ENCODE results near the gene INPP4B. TPM values are rescaled to one million over a fixed set of nuclear protein-coding genes. Genes with fewer than 3 reads are reported as not detected.

The INPP4B gene
- total RNA-seq, 1 experiment from 2014 or later, result 28.3 TPM

- in situ Hi-C loops (cut with HindIII; ENCODE audit: low pct_unique_long_range_greater_than_20kb, low sequenced_read_pairs), result no loop called here
- DNase-seq (ENCODE audit: low read depth), result no peak
These were observed 487.4 kb downstream of the INPP4B start for GRCh38 chr4:142358656-142359055.

DNA sequence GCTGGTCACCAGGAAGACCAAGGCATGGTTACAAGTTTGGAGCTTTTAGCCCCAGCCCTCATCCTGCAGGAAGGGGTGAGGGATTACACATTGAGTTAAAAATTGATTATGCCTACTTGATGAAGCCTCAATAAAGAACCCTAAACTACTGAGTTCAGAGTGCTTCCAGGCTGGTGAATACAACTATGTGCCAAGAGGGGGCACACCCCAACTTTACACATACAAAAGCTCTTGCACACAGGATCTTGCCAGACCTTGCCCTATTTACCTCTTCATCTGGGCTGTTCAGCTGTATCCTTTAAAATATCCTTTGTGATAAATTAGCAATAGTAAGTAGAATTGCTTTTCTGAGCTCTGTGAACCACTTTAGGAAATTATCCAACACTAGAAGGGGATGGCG, 489.3 kb downstream of the INPP4B start:
- no peak for DNase-seq (ENCODE audit: low read depth)
- in situ Hi-C loops (cut with HindIII; ENCODE audit: low pct_unique_long_range_greater_than_20kb, low sequenced_read_pairs), result no loop called here

- no peak for DNase-seq (ENCODE audit: low read depth)
- in situ Hi-C loops (cut with HindIII; ENCODE audit: low pct_unique_long_range_greater_than_20kb, low sequenced_read_pairs), result no loop called here
These were observed 489.9 kb downstream of the INPP4B start for GRCh38 chr4:142356118-142356759.

DNA sequence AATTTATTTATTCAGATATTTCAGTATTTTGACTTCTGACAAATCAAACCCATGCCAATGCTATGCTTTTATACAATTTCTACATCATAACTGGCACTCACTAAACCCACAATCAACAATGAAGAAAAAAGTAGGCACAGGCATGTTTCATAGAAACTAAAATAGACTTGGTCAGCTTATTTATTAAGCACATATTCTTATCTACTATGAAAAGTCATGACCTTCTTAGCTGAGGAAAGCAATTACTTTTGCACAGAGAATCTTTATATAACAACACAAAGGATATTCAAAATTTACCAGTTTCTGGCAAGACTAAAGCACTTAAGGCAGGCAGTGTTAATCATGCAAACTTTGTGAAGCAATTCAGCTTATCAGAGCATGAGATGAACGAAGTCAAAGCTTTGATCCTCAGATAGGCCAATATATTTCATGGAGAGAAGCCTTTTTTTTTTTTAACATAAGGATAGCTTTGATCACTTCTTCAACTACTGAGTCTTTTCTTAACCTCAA, 490.6 kb downstream of the INPP4B start:
- DNase-seq (ENCODE audit: low read depth), result no peak

DNA sequence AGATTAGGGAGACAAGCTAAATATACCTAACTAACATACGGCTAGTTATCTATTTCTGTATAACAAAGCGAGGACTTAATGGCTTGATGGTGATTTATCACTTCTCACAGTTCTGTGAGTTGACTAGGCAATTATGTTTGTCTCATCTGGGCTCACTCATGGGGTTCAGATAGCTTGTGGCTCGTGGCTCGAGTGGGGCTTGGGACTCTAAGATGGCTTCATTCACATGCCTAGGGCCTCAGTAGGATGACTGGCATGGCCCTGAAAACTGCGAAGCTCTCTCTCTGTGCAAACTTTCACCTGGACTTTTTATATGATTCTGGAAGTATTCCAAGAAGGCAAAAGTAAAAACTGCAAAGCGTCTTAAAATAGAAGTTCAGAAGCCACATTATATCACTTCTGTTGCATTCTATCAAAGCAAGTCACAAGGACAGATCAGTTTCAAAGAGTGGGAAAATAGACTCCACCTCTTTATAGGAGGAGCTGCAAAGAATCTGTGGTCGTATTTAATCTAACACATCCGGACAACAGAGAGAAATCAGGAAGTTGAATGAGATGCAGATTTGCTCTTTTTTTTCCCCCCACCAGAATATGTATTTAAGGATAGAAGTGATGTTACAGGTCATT, 491.2 kb downstream of the INPP4B start:
- in situ Hi-C loops (cut with HindIII; ENCODE audit: low pct_unique_long_range_greater_than_20kb, low sequenced_read_pairs), result no loop called here
- DNase-seq (ENCODE audit: low read depth), result no peak

More for the DNA sequence above, 490.6 kb downstream of the INPP4B start:
- in situ Hi-C loops (cut with HindIII; ENCODE audit: low pct_unique_long_range_greater_than_20kb, low sequenced_read_pairs), result no loop called here

DNA sequence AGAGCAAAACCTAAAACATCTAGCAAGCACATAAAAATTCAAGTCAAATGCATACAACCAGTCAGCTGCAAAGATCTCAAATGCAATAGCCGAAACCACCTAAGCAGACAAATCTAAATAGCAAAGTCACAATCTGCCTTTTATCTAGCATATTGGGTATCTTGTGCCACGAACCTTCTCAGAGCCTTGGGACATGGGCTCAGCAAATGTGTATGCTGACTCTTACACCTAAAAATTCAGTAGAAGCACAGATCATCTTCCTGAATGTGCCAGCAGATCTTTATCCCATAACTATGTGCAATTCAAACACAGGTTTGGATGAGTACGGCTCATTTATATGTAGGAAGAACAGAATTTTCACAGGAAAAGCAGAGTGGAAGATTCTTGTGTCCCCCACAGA, 492.1 kb downstream of the INPP4B start:
- in situ Hi-C loops (cut with HindIII; ENCODE audit: low pct_unique_long_range_greater_than_20kb, low sequenced_read_pairs), result no loop called here
- DNase-seq (ENCODE audit: low read depth), result no peak

DNA sequence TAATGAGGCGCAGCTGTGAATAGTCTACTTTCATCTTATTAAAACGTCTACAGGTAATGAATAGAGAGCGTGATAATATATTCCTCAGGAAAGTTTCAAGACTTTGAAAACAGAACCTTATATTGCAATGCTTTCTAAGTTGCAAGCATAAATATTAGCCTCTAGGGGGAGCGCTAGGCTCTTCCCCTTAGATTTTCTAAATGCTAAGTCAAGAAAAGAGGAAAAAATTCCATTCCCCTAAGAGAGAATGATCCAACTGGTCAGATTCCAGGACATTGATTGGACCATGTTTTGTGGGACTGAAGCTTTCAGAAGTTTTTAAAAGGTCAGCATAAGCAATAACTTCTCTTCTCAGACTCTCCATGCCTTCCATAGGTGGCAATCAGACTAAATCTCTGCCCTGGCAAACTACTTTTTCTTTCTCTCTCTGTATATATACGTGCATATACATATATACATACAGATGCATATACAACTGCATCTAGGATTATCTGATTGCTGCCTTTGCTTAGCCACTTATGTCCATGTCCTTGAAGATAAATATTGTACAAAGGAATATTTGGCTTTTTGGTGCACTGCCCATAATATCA, 492.9 kb downstream of the INPP4B start:
- peak; percentile 69 for DNase-seq (ENCODE audit: low read depth)
- in situ Hi-C loops (cut with HindIII; ENCODE audit: low pct_unique_long_range_greater_than_20kb, low sequenced_read_pairs), result no loop called here

GRCh38 chr4:142352712-142353111, 493.4 kb downstream of the INPP4B start:
- in situ Hi-C loops (cut with HindIII; ENCODE audit: low pct_unique_long_range_greater_than_20kb, low sequenced_read_pairs), result no loop called here

DNA sequence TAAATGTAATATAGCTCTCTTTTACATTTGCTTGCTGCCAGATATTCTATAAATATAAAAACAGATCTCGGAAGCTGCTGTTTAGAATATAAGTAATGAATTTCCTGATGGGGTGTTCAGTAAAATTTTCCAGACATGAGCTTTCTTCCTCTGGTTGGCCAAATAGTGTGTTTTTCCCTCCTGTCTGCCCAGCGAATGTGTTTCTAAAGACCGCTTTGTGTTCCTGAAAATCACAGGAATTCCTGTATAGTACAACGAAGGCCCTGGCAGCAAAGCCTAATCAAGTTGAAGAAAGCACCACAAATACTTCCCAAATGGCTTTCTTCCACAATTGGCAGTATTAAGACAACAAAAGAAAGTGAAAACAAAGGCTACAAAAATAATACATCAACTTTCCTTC, 494.1 kb downstream of the INPP4B start:
- in situ Hi-C loops (cut with HindIII; ENCODE audit: low pct_unique_long_range_greater_than_20kb, low sequenced_read_pairs), result no loop called here
- DNase-seq (ENCODE audit: low read depth), result no peak

More at GRCh38 chr4:142352712-142353111, 493.4 kb downstream of the INPP4B start:
- no peak for DNase-seq (ENCODE audit: low read depth)

DNA sequence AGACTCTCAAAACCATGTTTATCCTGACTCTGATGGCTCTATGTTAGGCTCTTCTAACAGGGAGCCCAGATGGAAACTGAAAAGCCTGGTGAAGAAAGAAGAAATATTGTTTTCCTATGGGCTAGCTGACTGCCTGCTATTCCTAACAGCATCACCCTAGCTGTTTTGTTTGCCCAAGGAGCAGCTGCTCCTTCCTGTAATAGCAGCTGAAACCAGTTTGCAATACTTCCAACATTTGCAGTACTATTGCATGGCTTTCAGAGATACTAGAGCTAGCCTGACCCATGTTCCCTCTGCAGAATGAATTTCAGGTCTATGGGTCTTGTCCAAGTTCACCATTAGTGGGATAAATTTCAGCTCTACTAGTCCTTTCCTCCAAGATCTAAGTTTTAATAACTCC, 495.2 kb downstream of the INPP4B start:
- in situ Hi-C loops (cut with HindIII; ENCODE audit: low pct_unique_long_range_greater_than_20kb, low sequenced_read_pairs), result no loop called here
- DNase-seq (ENCODE audit: low read depth), result no peak

- peak; percentile 21 for DNase-seq (ENCODE audit: low read depth)
- in situ Hi-C loops (cut with HindIII; ENCODE audit: low pct_unique_long_range_greater_than_20kb, low sequenced_read_pairs), result no loop called here
These were observed 497.5 kb downstream of the INPP4B start for GRCh38 chr4:142348613-142349021.

DNA sequence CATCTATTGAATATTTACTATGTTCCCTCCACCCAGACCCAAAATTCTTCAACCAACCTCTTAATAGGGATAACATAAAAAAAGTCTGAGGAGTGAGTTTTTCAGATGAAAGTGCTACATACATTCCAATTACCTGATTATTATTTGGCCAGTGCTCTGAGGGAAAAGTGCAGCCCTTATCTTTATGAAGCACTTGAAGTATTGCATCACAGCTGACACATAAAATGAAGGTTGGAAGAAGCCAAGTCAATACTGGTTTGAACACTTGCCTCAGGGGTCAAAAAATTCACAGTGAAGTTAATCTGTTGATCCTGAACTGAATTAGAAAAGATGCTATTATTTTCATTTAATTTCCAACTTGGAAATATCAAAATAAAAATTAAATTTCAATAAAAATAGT, 498.9 kb downstream of the INPP4B start:
- in situ Hi-C loops (cut with HindIII; ENCODE audit: low pct_unique_long_range_greater_than_20kb, low sequenced_read_pairs), result no loop called here
- DNase-seq (ENCODE audit: low read depth), result no peak

DNA sequence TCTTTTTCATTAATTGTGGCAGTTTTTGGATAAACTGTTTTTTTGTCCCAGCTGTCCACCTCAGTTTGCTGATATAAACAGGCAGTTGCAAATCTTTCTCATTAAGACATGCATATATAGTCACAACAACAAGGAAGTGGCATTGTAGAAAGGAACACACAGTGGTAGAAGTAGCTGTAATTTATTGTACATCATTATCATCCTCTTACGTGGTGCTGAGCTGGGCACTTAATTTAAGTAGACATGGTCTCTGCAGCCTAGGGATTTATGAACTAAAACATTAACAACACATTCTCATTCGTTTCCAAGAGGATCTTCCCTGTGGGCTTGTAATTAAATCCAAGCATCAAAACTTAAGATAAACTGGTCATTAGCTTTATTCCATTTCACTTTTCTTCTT, 500.2 kb downstream of the INPP4B start:
- in situ Hi-C loops (cut with HindIII; ENCODE audit: low pct_unique_long_range_greater_than_20kb, low sequenced_read_pairs), result no loop called here

GRCh38 chr4:142341268-142341667, 504.8 kb downstream of the INPP4B start:
- DNase-seq (ENCODE audit: low read depth), result no peak
- in situ Hi-C loops (cut with HindIII; ENCODE audit: low pct_unique_long_range_greater_than_20kb, low sequenced_read_pairs), result no loop called here

More for the DNA sequence above, 500.2 kb downstream of the INPP4B start:
- no peak for DNase-seq (ENCODE audit: low read depth)

DNA sequence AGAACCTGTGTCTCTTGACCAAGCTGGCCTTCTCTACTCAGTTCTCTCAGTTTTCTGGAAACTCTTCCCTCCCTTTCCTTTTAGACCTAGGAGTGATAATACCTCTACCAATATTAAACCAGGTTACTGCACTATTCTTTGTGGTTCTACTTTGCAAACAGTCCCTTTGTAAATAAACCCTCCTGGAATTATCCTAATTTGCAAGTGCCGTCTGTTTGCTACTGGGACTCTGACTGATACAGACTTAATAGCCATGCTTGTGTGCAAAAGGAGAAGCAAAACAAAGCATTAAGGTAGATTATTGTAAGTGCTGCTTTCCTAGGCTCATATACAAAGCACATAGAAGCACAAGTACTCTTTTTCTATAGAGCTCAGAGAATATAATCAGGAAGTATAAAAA, 507.0 kb downstream of the INPP4B start:
- no peak for DNase-seq (ENCODE audit: low read depth)
- in situ Hi-C loops (cut with HindIII; ENCODE audit: low pct_unique_long_range_greater_than_20kb, low sequenced_read_pairs), result no loop called here

GRCh38 chr4:142336251-142336934, 509.7 kb downstream of the INPP4B start:
- in situ Hi-C loops (cut with HindIII; ENCODE audit: low pct_unique_long_range_greater_than_20kb, low sequenced_read_pairs), result no loop called here
- DNase-seq (ENCODE audit: low read depth), result no peak

DNA sequence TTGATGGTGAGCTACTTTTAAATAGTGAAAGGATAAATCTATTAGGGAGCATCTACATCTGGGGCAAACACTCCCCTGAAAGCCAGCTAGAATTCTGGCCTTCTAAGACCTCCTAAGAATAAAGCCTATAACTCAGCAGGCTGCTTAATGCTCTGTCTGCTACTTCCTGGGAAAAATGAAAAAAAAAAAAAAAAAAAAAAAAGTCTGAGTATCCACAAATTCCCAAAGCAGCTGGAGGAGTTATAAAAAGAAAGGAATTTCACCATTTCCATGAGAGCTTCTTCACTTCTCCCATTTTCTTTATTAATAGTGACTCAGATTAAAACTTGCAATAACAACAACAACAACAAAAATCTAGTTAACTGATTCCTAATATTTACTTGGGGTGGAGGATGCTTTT, 511.2 kb downstream of the INPP4B start:
- DNase-seq (ENCODE audit: low read depth), result no peak
- in situ Hi-C loops (cut with HindIII; ENCODE audit: low pct_unique_long_range_greater_than_20kb, low sequenced_read_pairs), result no loop called here

GRCh38 chr4:142331646-142332045, 514.5 kb downstream of the INPP4B start:
- DNase-seq (ENCODE audit: low read depth), result no peak
- in situ Hi-C loops (cut with HindIII; ENCODE audit: low pct_unique_long_range_greater_than_20kb, low sequenced_read_pairs), result no loop called here

DNA sequence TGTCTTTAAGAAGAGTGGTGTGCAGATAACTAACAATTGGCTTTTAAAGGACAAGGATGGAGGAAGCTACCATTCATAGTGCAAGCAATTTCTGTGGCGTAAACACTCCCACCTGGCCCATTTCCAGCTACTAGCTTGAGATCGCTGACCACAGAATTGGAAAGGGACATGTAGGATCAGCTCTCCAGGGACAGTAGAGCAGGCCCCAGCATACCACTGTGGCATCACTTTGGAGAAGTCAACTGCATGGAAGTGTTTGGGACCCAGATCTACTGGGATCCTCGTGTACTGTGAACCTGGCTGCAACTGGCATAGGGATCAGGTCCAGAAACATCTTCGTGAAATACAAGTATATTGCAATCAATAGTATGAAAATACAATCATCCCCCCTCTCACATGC, 515.0 kb downstream of the INPP4B start:
- in situ Hi-C loops (cut with HindIII; ENCODE audit: low pct_unique_long_range_greater_than_20kb, low sequenced_read_pairs), result no loop called here

More for the DNA sequence above, 515.0 kb downstream of the INPP4B start:
- DNase-seq (ENCODE audit: low read depth), result no peak

Data from Caki2 (cell line).